GM21360 (cell line): ENCODE data around the gene TIAL1.
"Not testable (repeated sequence)": the region's sequence is repeated elsewhere in the genome, so short reads cannot be mapped to it uniquely, and the experiment has no call there.

Experiments
- ATAC-seq: cut with Tn5 transposase; IDR thresholded peaks from one replicate; pipeline ENCODE4 v1.9.1; 2021; ENCODE audit warnings: mild to moderate bottlenecking, moderate library complexity; ENCODE audit not compliant: unreplicated experiment

Gene TIAL1

GRCh38 chr10:119532251-119532650 is 64.5 kb downstream of the TIAL1 start:
- not testable (repeated sequence) for ATAC-seq

GRCh38 chr10:119531067-119531466 is 65.7 kb downstream of the TIAL1 start:
- ATAC-seq, result no peak

GRCh38 chr10:119528663-119529237 is 68.0 kb downstream of the TIAL1 start:
- ATAC-seq, result not testable (repeated sequence)

GRCh38 chr10:119526621-119527592 is 69.9 kb downstream of the TIAL1 start:
- no peak for ATAC-seq

GRCh38 chr10:119526149-119526548 is 70.6 kb downstream of the TIAL1 start:
- no peak for ATAC-seq

- no peak for ATAC-seq
Observed at GRCh38 chr10:119525116-119525515, 71.6 kb downstream of the TIAL1 start.

GRCh38 chr10:119524720-119525070 is 72.1 kb downstream of the TIAL1 start:
- no peak for ATAC-seq

GRCh38 chr10:119523895-119524719 is 72.7 kb downstream of the TIAL1 start:
- no peak for ATAC-seq
